Liver (tissue), 9 donors: Measurements from ENCODE around the gene DERA. TPM values are rescaled to one million over a fixed set of nuclear protein-coding genes. Genes with fewer than 3 reads are reported as not detected.
"Not testable (repeated sequence)": the region's sequence is repeated elsewhere in the genome, so short reads cannot be mapped to it uniquely, and the experiment has no call there.

ENCODE experiments used
- DNase-seq: peaks from one replicate; pipeline ENCODE4 v3.0.0-alpha.2; 2017; ENCODE audit warnings: low spot score
- H3K27ac ChIP-seq, 2 donors: one replicate each; pipeline ENCODE4 v1.7.0; 2013; ENCODE audit warnings: inconsistent platforms in 2 of 2, low read length in 2 of 2, control low read depth in 1 of 2, low read depth in 1 of 2, mild to moderate bottlenecking in 1 of 2
- H3K27me3 ChIP-seq, 4 donors: one replicate each; pipeline versions ENCODE4 v1.6.1 to v1.7.0; 2013; ENCODE audit warnings: low read length in 3 of 4, inconsistent platforms in 1 of 4, mild to moderate bottlenecking in 1 of 4, moderate library complexity in 1 of 4; ENCODE audit not compliant: control insufficient read depth in 4 of 4, insufficient read depth in 4 of 4
- H3K36me3 ChIP-seq, 4 donors: one replicate each; pipeline versions ENCODE4 v1.6.1 to v1.7.0; 2013; ENCODE audit warnings: low read length in 3 of 4, mild to moderate bottlenecking in 3 of 4, low read depth in 1 of 4, moderate library complexity in 1 of 4; ENCODE audit not compliant: control insufficient read depth in 4 of 4, insufficient read depth in 3 of 4
- H3K4me1 ChIP-seq, 4 donors: one replicate each; pipeline versions ENCODE4 v1.6.1 to v1.7.0; 2013; ENCODE audit warnings: low read length in 3 of 4, mild to moderate bottlenecking in 3 of 4, moderate library complexity in 1 of 4; ENCODE audit not compliant: control insufficient read depth in 4 of 4, insufficient read depth in 4 of 4
- H3K4me3 ChIP-seq, 3 donors: one replicate each; pipeline versions ENCODE4 v1.6.1 to v1.7.0; 2013; ENCODE audit warnings: low read length in 3 of 3, control low read depth in 1 of 3, low read depth in 1 of 3, mild to moderate bottlenecking in 1 of 3
- H3K9ac ChIP-seq, 2 donors: one replicate each; pipeline ENCODE4 v1.7.0; 2013; ENCODE audit warnings: low read length in 2 of 2, mild to moderate bottlenecking in 2 of 2, moderate library complexity in 2 of 2, control low read depth in 1 of 2, low read depth in 1 of 2
- H3K9me3 ChIP-seq, 4 donors: one replicate each; pipeline versions ENCODE4 v1.6.1 to v1.7.0; 2013; ENCODE audit warnings: low read length in 3 of 4; ENCODE audit not compliant: control insufficient read depth in 4 of 4
- ATF3 ChIP-seq: IDR thresholded peaks from 2 replicates; pipeline ENCODE4 v1.6.1; 2016; ENCODE audit warnings: antibody characterized with exemption
- CTCF ChIP-seq: fragments of 150-350 bp; IDR thresholded peaks from 2 replicates; pipeline ENCODE4 v1.5.1; 2017; ENCODE audit warnings: improper control_type of control experiment, low read depth, low read length; ENCODE audit not compliant: missing input control
- FOXA1 ChIP-seq: IDR thresholded peaks from 2 replicates; pipeline ENCODE4 v1.6.1; 2016; ENCODE audit warnings: antibody characterized with exemption
- GABPA ChIP-seq, 2 donors: IDR thresholded peaks in 1 of 2; conservative IDR thresholded peaks in 1 of 2; 2 replicates each; pipeline ENCODE4 v1.6.1; 2016; ENCODE audit warnings: antibody characterized with exemption in 2 of 2, mild to moderate bottlenecking in 1 of 2, moderate library complexity in 1 of 2
- HNF4A ChIP-seq, 2 donors: conservative IDR thresholded peaks; 2 replicates each; pipeline ENCODE4 v1.6.1; 2016; ENCODE audit warnings: antibody characterized with exemption in 2 of 2, mild to moderate bottlenecking in 2 of 2
- HNF4G ChIP-seq: IDR thresholded peaks from 2 replicates; pipeline ENCODE4 v1.6.1; 2016; ENCODE audit warnings: antibody characterized with exemption
- JUND ChIP-seq, 2 donors: IDR thresholded peaks; 2 replicates each; pipeline ENCODE4 v1.6.1; 2016; ENCODE audit warnings: antibody characterized with exemption in 2 of 2
- RAD21 ChIP-seq, 2 donors: IDR thresholded peaks; 2 replicates each; pipeline ENCODE4 v1.6.1; 2016; ENCODE audit warnings: antibody characterized with exemption in 2 of 2, mild to moderate bottlenecking in 2 of 2
- RXRA ChIP-seq, 2 donors: IDR thresholded peaks; 2 replicates each; pipeline ENCODE4 v1.6.1; 2017 to 2018; ENCODE audit warnings: antibody characterized with exemption in 2 of 2, mild to moderate bottlenecking in 1 of 2
- SP1 ChIP-seq: IDR thresholded peaks from 2 replicates; pipeline ENCODE4 v1.6.1; 2018; ENCODE audit warnings: antibody characterized with exemption, mild to moderate bottlenecking
- TAF1 ChIP-seq: conservative IDR thresholded peaks from 2 replicates; pipeline ENCODE4 v1.6.1; 2016; ENCODE audit warnings: antibody characterized with exemption, mild to moderate bottlenecking
- ZBTB33 ChIP-seq: IDR thresholded peaks from 2 replicates; pipeline ENCODE4 v1.6.1; 2016; ENCODE audit warnings: antibody characterized with exemption
- WGBS: extraction: QIAGEN DNeasy Blood & Tissue Kit; methylation state at CpG from one replicate; pipeline ENCODE4 v1.1.7; 2013; 5-methylcytosine and 5-hydroxymethylcytosine counted together
- polyA plus RNA-seq, 2 donors: library from polyadenylated mRNA; stranded (reverse) in 1 of 2; unstranded in 1 of 2; fragments of 200-250 nt in 1 of 2; fragments of >200 nt in 1 of 2; fragmentation: Nextera tagmentation in 1 of 2; extraction: Ambion mirVana in 1 of 2; gene quantifications; one replicate each; pipeline versions ENCODE4 v1.2.1 to v1.2.3, GENCODE V29; 2013 to 2015
- total RNA-seq, 2 donors: library from RNA; depleted of rRNA; stranded (reverse); fragments of >200 nt; gene quantifications; one replicate each; pipeline ENCODE4 v1.2.3, GENCODE V29; 2014
- donor health status: healthy.
- donor health status: healthy.
- donor health status: healthy.
- donor health status: healthy.
- donor health status: healthy.

DERA gene
- total and polyA plus RNA-seq, 4 donors: 32.9 to 65.2 (median 52.4) TPM

GRCh38 chr12:15966426-15966825, 55.3 kb downstream of the DERA start:
- DNase-seq: no peak
- TF ChIP-seq FOXA1 (no peak), ZBTB33 (no peak), ATF3 (no peak)
- Histone ChIP-seq H3K27ac (no peak overlapping the region), H3K4me1 (no peaks in the 10 kb centered on the region), H3K4me3 (no peak overlapping the region), H3K9me3 (no peaks in the 10 kb centered on the region), H3K36me3 (peaks cover 3 to 33% (median 25%) of the 10 kb centered on the region in 4 donors), H3K9ac (no peak overlapping the region), H3K27me3 (no peaks in the 10 kb centered on the region)
- WGBS: 93% methylated on average over 1 of the region's 1 CpG

GRCh38 chr12:15967053-15967452, 55.9 kb downstream of the DERA start:
- not testable (repeated sequence) for H3K27ac ChIP-seq, DNase-seq, H3K4me1 ChIP-seq, H3K9me3 ChIP-seq, H3K9ac ChIP-seq, H3K27me3 ChIP-seq, H3K4me3 ChIP-seq
- peaks cover 3 to 29% (median 25%) of the 10 kb centered on the region in 4 donors for H3K36me3 ChIP-seq
- WGBS: 97% methylated on average over 3 of the region's 3 CpGs

- no peak for DNase-seq
- Histone ChIP-seq H3K36me3 (peaks cover 0 to 13% (median 8%) of the 10 kb centered on the region in 4 donors), H3K4me3 (no peak overlapping the region), H3K27ac (no peak overlapping the region), H3K27me3 (no peaks in the 10 kb centered on the region), H3K4me1 (no peaks in the 10 kb centered on the region), H3K9ac (no peak overlapping the region), H3K9me3 (no peaks in the 10 kb centered on the region)
- no peak for TF ChIP-seq HNF4A (conservative IDR thresholded peaks at IDR 0.05)
- TF ChIP-seq HNF4G: no peak
- TF ChIP-seq ATF3: no peak
- no peak for TF ChIP-seq GABPA (IDR thresholded peaks at IDR 0.05 in 1 of 2, conservative IDR thresholded peaks at IDR 0.05 in 1 of 2)
- TF ChIP-seq RXRA (IDR thresholded peaks at IDR 0.05): no peak
- no peak for TF ChIP-seq RAD21 (IDR thresholded peaks at IDR 0.05)
- TF ChIP-seq CTCF: no peak
- TF ChIP-seq SP1: no peak
- no peak for TF ChIP-seq JUND (IDR thresholded peaks at IDR 0.05)
- no peak for TF ChIP-seq TAF1
- 85% methylated on average over 3 of the region's 3 CpGs for WGBS
These were observed 60.1 kb downstream of the DERA start for GRCh38 chr12:15971211-15971610.
